Subcutaneous adipose tissue (tissue), 4 donors: ENCODE measurements around the gene MTA3. TPM values are rescaled to one million over a fixed set of nuclear protein-coding genes. Genes with fewer than 3 reads are reported as not detected.

Source experiments
- total RNA-seq, 4 donors: library from RNA; depleted of rRNA; stranded (reverse); fragments of >200 nt; gene quantifications; one replicate each; pipeline ENCODE4 v1.1.0, GENCODE V29; 2016
- TF ChIP-seq, protein P1 (sequence below): fragments of 450-650 bp; IDR thresholded peaks from one replicate; pipeline ENCODE4 v1.5.1; 2016; ENCODE audit warnings: low read depth, mild to moderate bottlenecking, control low read depth, antibody characterized with exemption, moderate library complexity

Gene MTA3
- total RNA-seq, 4 donors from 2014 or later, result 25.8 to 46.6 (median 27.1) TPM

- TF ChIP-seq, protein P1, sequence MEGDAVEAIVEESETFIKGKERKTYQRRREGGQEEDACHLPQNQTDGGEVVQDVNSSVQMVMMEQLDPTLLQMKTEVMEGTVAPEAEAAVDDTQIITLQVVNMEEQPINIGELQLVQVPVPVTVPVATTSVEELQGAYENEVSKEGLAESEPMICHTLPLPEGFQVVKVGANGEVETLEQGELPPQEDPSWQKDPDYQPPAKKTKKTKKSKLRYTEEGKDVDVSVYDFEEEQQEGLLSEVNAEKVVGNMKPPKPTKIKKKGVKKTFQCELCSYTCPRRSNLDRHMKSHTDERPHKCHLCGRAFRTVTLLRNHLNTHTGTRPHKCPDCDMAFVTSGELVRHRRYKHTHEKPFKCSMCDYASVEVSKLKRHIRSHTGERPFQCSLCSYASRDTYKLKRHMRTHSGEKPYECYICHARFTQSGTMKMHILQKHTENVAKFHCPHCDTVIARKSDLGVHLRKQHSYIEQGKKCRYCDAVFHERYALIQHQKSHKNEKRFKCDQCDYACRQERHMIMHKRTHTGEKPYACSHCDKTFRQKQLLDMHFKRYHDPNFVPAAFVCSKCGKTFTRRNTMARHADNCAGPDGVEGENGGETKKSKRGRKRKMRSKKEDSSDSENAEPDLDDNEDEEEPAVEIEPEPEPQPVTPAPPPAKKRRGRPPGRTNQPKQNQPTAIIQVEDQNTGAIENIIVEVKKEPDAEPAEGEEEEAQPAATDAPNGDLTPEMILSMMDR, result no peak
Measured at GRCh38 chr2:42793334-42794270, 225.2 kb downstream of the MTA3 start.

GRCh38 chr2:42794271-42795046 lies 226.0 kb downstream of the MTA3 start:
- TF ChIP-seq, protein P1, result no peak

DNA sequence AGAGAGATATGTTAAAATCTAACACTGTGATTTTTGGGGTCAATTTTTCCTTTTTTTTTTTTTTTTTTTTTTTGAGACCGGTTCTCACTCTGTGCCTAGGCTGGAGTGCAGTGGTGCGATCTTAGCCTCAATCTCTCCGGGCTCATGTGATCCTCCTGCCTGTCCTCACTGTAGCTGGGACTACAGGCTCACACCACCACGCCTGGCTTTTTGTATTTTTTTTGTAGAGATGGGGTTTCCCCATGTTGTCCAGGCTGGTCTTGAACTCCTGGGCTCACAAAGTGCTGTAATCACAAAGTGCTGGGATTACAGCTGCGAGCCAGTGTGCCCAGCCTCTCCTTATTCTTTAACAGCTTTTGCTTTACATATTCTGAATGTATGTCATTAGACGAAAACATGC lies 226.8 kb downstream of the MTA3 start:
- TF ChIP-seq, protein P1, result no peak

DNA sequence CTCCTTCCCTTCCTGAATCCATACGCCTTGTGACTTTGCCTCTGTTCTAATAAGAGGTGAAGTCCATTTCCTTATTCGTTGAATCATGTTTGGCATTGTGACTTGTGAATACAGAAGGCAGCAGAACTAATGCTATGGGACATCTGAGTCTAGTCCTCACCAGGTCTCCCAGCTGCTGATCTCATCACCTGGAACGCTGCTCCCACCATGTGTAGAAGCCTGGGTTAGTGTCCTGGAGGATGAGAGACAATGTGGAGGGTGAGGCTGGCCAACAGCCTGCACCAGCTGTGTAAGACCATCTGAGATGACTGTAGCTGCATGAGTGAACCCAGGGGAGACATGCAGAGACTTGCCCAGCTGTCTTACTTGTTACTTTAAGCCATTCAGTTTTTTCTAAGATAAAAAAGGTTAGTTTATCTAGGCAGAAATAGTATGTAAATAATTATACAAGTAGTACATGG lies 227.4 kb downstream of the MTA3 start:
- TF ChIP-seq, protein P1, result no peak

DNA sequence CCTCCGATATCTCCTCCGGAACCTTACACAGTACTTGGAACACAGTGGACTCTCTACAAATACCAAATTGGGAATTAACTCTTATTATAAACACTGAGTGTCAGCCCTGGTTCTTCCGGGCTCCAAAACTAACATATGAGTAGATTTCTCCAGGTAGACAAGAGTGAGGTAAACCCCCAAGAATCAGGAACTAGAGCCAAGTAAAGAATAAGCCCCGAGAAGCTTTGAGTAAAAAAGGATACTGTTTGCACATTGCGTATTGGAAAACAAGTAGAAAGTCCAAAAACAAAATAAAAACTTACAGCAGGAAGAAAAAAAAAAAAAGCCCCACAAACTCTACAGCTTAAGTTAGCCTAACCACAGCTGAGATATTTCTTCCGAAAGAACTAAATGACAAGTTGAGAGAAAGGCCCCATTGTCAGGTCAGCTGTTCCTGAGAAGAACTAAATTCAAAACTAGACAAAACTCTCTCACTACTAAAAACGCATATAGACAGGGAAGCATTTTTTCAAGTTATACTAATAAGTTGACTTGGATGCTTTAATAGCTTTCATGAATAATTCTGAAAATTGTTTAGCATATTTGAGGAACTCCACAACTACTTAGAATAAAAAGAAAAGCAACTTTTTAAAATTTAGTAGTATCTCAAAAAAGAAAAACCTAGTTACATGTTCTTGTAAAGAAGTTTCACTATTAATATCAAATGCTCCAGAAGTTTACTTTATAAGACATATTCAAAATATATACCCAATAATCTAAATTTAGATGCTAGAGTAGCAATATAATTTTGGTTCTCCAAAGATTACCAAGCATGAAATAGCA lies 228.2 kb downstream of the MTA3 start:
- TF ChIP-seq, protein P1, result no peak

GRCh38 chr2:42797281-42797680 lies 228.8 kb downstream of the MTA3 start:
- TF ChIP-seq, protein P1, result no peak
